ENCODE results near the gene OR13J1. TPM values are rescaled to one million over a fixed set of nuclear protein-coding genes. Genes with fewer than 3 reads are reported as not detected.

Gene OR13J1
- total RNA-seq, 4 donors from 2014 or later = not detected

GRCh38 chr9:35859990-35860339 is 10.2 kb downstream of the OR13J1 start:
- H3K36me3 ChIP-seq = no peaks in the 10 kb centered on the region
- TF ChIP-seq POLR2A (IDR thresholded peaks at IDR 0.05) (no peak), EP300 (IDR thresholded peaks at IDR 0.05) (no peak), POLR2AphosphoS5 (IDR thresholded peaks at IDR 0.05) (no peak), CTCF (IDR thresholded peaks at IDR 0.05) (no peak)
- peaks cover 15% of the 10 kb centered on the region for H3K27me3 ChIP-seq
- H3K27ac ChIP-seq = no peak overlapping the region
- H3K9me3 ChIP-seq = no peaks in the 10 kb centered on the region
- H3K4me1 ChIP-seq = peaks cover 3% of the 10 kb centered on the region
- DNase-seq (ENCODE audit: low spot score in 2 of 2) = no peak
- no peak overlapping the region for H3K4me3 ChIP-seq
- WGBS = 42% methylated on average over 3 of the region's 3 CpGs

GRCh38 chr9:35859310-35859989 is 10.8 kb downstream of the OR13J1 start:
- Histone ChIP-seq H3K9me3 (no peaks in the 10 kb centered on the region), H3K27me3 (peaks cover 15% of the 10 kb centered on the region), H3K4me3 (no peak overlapping the region), H3K4me1 (peaks cover 3% of the 10 kb centered on the region), H3K36me3 (no peaks in the 10 kb centered on the region), H3K27ac (no peak overlapping the region)
- WGBS = 55% methylated on average over 14 of the region's 16 CpGs
- DNase-seq (ENCODE audit: low spot score in 2 of 2) = no peak
- TF ChIP-seq POLR2AphosphoS5 (IDR thresholded peaks at IDR 0.05) (no peak), POLR2A (IDR thresholded peaks at IDR 0.05) (no peak), CTCF (IDR thresholded peaks at IDR 0.05) (no peak), EP300 (IDR thresholded peaks at IDR 0.05) (no peak)

GRCh38 chr9:35858458-35858857 is 11.7 kb downstream of the OR13J1 start:
- no peaks in the 10 kb centered on the region for H3K9me3 ChIP-seq
- peaks cover 15% of the 10 kb centered on the region for H3K27me3 ChIP-seq
- no peak for DNase-seq (ENCODE audit: low spot score in 2 of 2)
- H3K36me3 ChIP-seq = no peaks in the 10 kb centered on the region
- H3K4me1 ChIP-seq = peaks cover 3% of the 10 kb centered on the region
- H3K4me3 ChIP-seq = no peak overlapping the region
- TF ChIP-seq POLR2A (IDR thresholded peaks at IDR 0.05) (no peak), POLR2AphosphoS5 (IDR thresholded peaks at IDR 0.05) (no peak), EP300 (IDR thresholded peaks at IDR 0.05) (no peak), CTCF (IDR thresholded peaks at IDR 0.05) (no peak)
- 72% methylated on average over 5 of the region's 5 CpGs for WGBS
- no peak overlapping the region for H3K27ac ChIP-seq

GRCh38 chr9:35856882-35857281 is 13.3 kb downstream of the OR13J1 start:
- Histone ChIP-seq H3K27ac (no peak overlapping the region), H3K36me3 (peaks cover 6% of the 10 kb centered on the region), H3K4me1 (peaks cover 3% of the 10 kb centered on the region), H3K27me3 (peaks cover 8% of the 10 kb centered on the region), H3K4me3 (no peak overlapping the region), H3K9me3 (no peaks in the 10 kb centered on the region)
- WGBS = 93% methylated on average over 5 of the region's 5 CpGs
- TF ChIP-seq POLR2A (IDR thresholded peaks at IDR 0.05) (no peak), CTCF (IDR thresholded peaks at IDR 0.05) (no peak), POLR2AphosphoS5 (IDR thresholded peaks at IDR 0.05) (no peak), EP300 (IDR thresholded peaks at IDR 0.05) (no peak)
- no peak for DNase-seq (ENCODE audit: low spot score in 2 of 2)

GRCh38 chr9:35856206-35856605 is 14.0 kb downstream of the OR13J1 start:
- no peak for DNase-seq (ENCODE audit: low spot score in 2 of 2)
- 77% methylated on average over 3 of the region's 3 CpGs for WGBS
- H3K4me1 ChIP-seq = peaks cover 3% of the 10 kb centered on the region
- no peak overlapping the region for H3K27ac ChIP-seq
- H3K4me3 ChIP-seq = no peak overlapping the region
- TF ChIP-seq CTCF (IDR thresholded peaks at IDR 0.05) (no peak), EP300 (IDR thresholded peaks at IDR 0.05) (no peak), POLR2A (IDR thresholded peaks at IDR 0.05) (no peak), POLR2AphosphoS5 (IDR thresholded peaks at IDR 0.05) (no peak)
- H3K9me3 ChIP-seq = no peaks in the 10 kb centered on the region
- H3K27me3 ChIP-seq = peaks cover 2% of the 10 kb centered on the region
- peaks cover 6% of the 10 kb centered on the region for H3K36me3 ChIP-seq

Data from suprapubic skin (tissue), 4 donors.